ENCODE measurements around the gene CHRM2. TPM values are rescaled to one million over a fixed set of nuclear protein-coding genes. Genes with fewer than 3 reads are reported as not detected.

The CHRM2 gene
- total RNA-seq, 1 donor from 2014 or later: 0.06 TPM

- no peak for TF ChIP-seq CTCF (conservative IDR thresholded peaks at IDR 0.05; ENCODE audit: low read depth, low read length)
- DNase-seq (ENCODE audit: low read depth): no peak
- H3K4me3 ChIP-seq (ENCODE audit: low read depth, low read length): no peak overlapping the region
These were observed 70.0 kb downstream of the CHRM2 start for GRCh38 chr7:136938476-136938875.

- no peak for DNase-seq (ENCODE audit: low read depth)
- no peak for TF ChIP-seq CTCF (conservative IDR thresholded peaks at IDR 0.05; ENCODE audit: low read depth, low read length)
These were observed 71.7 kb downstream of the CHRM2 start for GRCh38 chr7:136940122-136940521.

GRCh38 chr7:136940917-136941316 is 72.5 kb downstream of the CHRM2 start:
- H3K4me3 ChIP-seq (ENCODE audit: low read depth, low read length): no peak overlapping the region
- no peak for TF ChIP-seq CTCF (conservative IDR thresholded peaks at IDR 0.05; ENCODE audit: low read depth, low read length)
- no peak for DNase-seq (ENCODE audit: low read depth)

More at GRCh38 chr7:136940122-136940521, 71.7 kb downstream of the CHRM2 start:
- no peak overlapping the region for H3K4me3 ChIP-seq (ENCODE audit: low read depth, low read length)

GRCh38 chr7:136941816-136942215 is 73.4 kb downstream of the CHRM2 start:
- DNase-seq (ENCODE audit: low read depth): no peak
- TF ChIP-seq CTCF (conservative IDR thresholded peaks at IDR 0.05; ENCODE audit: low read depth, low read length): no peak
- no peak overlapping the region for H3K4me3 ChIP-seq (ENCODE audit: low read depth, low read length)

- no peak for TF ChIP-seq CTCF (conservative IDR thresholded peaks at IDR 0.05; ENCODE audit: low read depth, low read length)
- no peak overlapping the region for H3K4me3 ChIP-seq (ENCODE audit: low read depth, low read length)
- DNase-seq (ENCODE audit: low read depth): no peak
These were observed 73.9 kb downstream of the CHRM2 start for GRCh38 chr7:136942401-136942800.

GRCh38 chr7:136942994-136943393 is 74.5 kb downstream of the CHRM2 start:
- TF ChIP-seq CTCF (conservative IDR thresholded peaks at IDR 0.05; ENCODE audit: low read depth, low read length): no peak
- no peak for DNase-seq (ENCODE audit: low read depth)
- no peak overlapping the region for H3K4me3 ChIP-seq (ENCODE audit: low read depth, low read length)

- H3K4me3 ChIP-seq (ENCODE audit: low read depth, low read length): no peak overlapping the region
- no peak for DNase-seq (ENCODE audit: low read depth)
- TF ChIP-seq CTCF (conservative IDR thresholded peaks at IDR 0.05; ENCODE audit: low read depth, low read length): no peak
These were observed 78.9 kb downstream of the CHRM2 start for GRCh38 chr7:136947347-136947746.
